ENCODE results near the gene GATAD2A. TPM values are rescaled to one million over a fixed set of nuclear protein-coding genes. Genes with fewer than 3 reads are reported as not detected.

The GATAD2A gene
- total RNA-seq, 1 donor from 2014 or later = 118 TPM

- no peak overlapping the region for H3K4me3 ChIP-seq (ENCODE audit: low read depth, low read length)
- no peak for DNase-seq (ENCODE audit: low read depth)
- no peak for TF ChIP-seq CTCF (conservative IDR thresholded peaks at IDR 0.05; ENCODE audit: low read depth, low read length)
Measured at GRCh38 chr19:19418555-19419260, 13.2 kb downstream of the GATAD2A start.

GRCh38 chr19:19420570-19421298 is 15.3 kb downstream of the GATAD2A start:
- no peak for DNase-seq (ENCODE audit: low read depth)
- no peak for TF ChIP-seq CTCF (conservative IDR thresholded peaks at IDR 0.05; ENCODE audit: low read depth, low read length)
- H3K4me3 ChIP-seq (ENCODE audit: low read depth, low read length) = no peak overlapping the region

- H3K4me3 ChIP-seq (ENCODE audit: low read depth, low read length) = no peak overlapping the region
- DNase-seq (ENCODE audit: low read depth) = no peak
- TF ChIP-seq CTCF (conservative IDR thresholded peaks at IDR 0.05; ENCODE audit: low read depth, low read length) = no peak
Measured at GRCh38 chr19:19421299-19421696, 15.8 kb downstream of the GATAD2A start.

GRCh38 chr19:19422156-19422555 is 16.7 kb downstream of the GATAD2A start:
- TF ChIP-seq CTCF (conservative IDR thresholded peaks at IDR 0.05; ENCODE audit: low read depth, low read length) = no peak
- no peak for DNase-seq (ENCODE audit: low read depth)
- H3K4me3 ChIP-seq (ENCODE audit: low read depth, low read length) = no peak overlapping the region

GRCh38 chr19:19423322-19423721 is 17.8 kb downstream of the GATAD2A start:
- TF ChIP-seq CTCF (conservative IDR thresholded peaks at IDR 0.05; ENCODE audit: low read depth, low read length) = no peak
- H3K4me3 ChIP-seq (ENCODE audit: low read depth, low read length) = no peak overlapping the region
- no peak for DNase-seq (ENCODE audit: low read depth)

- no peak overlapping the region for H3K4me3 ChIP-seq (ENCODE audit: low read depth, low read length)
- DNase-seq (ENCODE audit: low read depth) = no peak
- no peak for TF ChIP-seq CTCF (conservative IDR thresholded peaks at IDR 0.05; ENCODE audit: low read depth, low read length)
Measured at GRCh38 chr19:19425170-19425875, 19.8 kb downstream of the GATAD2A start.
